GM12865 (cell line): ENCODE measurements around the gene PLA1A.
"Not testable (repeated sequence)": the region's sequence is repeated elsewhere in the genome, so short reads cannot be mapped to it uniquely, and the experiment has no call there.

Experiments
- DNase-seq: peaks from one replicate; pipeline ENCODE4 v3.0.0; 2010; ENCODE audit warnings: low read depth
- H3K4me3 ChIP-seq: 2 replicates; pipeline ENCODE4 v1.5.1; 2011; ENCODE audit warnings: mild to moderate bottlenecking, low read depth, low read length, control low read depth
- TF ChIP-seq, protein P1 (sequence below): IDR thresholded peaks from 2 replicates; pipeline ENCODE4 v1.5.1; 2011; ENCODE audit warnings: low read length, control low read depth, low read depth, inconsistent platforms; ENCODE audit not compliant: insufficient read depth; ENCODE audit errors: missing control alignments

PLA1A gene

DNA sequence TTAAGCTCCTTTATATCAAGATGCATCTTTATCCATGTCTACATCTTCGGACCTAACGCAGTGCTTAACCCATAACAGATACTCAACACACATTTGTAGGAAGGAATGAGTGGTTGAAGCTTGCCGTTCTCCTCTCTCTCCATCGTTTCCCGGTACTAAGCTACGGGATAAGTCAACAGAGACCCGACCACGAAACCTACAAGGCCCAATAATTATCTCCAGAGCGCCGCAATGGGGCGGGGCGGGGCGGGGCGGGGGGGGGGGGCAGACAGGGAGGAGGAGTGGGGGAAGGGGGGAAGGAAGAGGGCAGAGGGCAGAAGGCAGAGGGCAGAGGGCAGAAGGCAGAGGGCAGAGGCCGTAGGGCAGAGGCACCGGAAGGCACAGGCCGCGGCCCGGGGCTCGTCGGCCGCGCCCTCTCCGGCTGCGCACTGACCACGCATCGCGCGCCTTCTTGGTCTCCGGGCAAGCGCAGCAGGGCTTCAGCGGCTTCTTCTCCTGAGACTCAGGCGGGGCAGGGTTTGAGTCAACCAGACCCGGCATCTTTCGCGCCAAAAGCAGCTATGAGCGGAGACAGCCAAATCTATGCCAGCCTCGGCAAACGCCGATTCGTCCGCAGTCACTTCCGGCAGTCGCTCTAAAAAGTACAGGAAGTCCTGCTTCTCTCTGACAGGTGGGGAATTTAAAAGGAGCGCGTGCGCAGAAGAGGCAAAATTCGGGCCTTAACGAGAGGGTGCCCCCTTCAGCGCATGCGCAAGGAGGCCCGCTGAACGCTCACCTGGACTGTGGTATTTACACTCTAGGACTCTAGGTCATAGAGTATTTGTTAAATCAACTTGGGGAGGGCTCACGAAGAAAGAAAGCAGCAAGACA lies 79.3 kb downstream of the PLA1A start, which contains the start of gene COX17:
TSS of gene COX17 (minus strand) at position 636 of the 870 bp plus-strand sequence. CDS start at position 540, 96 bp downstream.
- peak within 1 kb of the TSS; percentile 85 for H3K4me3 ChIP-seq
- DNase-seq = peak; percentile 99
- TF ChIP-seq, protein P1, sequence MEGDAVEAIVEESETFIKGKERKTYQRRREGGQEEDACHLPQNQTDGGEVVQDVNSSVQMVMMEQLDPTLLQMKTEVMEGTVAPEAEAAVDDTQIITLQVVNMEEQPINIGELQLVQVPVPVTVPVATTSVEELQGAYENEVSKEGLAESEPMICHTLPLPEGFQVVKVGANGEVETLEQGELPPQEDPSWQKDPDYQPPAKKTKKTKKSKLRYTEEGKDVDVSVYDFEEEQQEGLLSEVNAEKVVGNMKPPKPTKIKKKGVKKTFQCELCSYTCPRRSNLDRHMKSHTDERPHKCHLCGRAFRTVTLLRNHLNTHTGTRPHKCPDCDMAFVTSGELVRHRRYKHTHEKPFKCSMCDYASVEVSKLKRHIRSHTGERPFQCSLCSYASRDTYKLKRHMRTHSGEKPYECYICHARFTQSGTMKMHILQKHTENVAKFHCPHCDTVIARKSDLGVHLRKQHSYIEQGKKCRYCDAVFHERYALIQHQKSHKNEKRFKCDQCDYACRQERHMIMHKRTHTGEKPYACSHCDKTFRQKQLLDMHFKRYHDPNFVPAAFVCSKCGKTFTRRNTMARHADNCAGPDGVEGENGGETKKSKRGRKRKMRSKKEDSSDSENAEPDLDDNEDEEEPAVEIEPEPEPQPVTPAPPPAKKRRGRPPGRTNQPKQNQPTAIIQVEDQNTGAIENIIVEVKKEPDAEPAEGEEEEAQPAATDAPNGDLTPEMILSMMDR = no peak

DNA sequence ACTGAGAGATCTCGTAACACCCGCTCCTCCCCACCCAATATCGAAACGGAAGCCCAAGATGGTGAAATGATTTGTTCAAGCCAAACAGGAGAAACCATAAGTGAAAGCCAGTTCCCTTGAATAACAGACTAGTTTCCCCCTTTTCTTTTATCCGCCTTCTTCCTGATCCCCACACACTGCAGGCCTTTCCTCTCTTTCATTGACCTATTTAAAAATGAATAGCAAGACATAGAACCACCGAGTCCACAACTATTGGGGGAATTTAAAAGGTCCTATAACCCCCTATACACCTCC lies 79.9 kb downstream of the PLA1A start:
- H3K4me3 ChIP-seq = peak overlapping the region; percentile 69
- TF ChIP-seq, protein P1 = no peak
- DNase-seq = no peak

DNA sequence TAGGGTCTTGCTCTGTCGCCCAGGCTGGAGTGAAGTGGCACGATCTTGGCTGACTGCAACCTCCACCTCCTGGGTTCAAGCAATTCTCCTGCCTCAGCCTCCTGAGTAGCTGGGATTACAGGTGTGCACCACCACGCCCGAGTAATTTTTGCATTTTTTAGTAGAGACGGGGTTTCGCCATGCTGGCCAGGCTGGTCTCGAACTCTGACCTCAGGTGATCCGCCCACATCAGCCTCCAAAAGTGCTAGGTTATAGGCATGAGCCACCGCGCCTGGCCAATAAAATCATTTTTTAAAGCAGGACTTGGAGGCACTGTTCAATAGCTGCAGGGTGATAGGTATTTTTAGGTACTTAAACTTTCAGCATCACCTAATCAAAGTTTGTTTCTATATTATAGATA lies 80.5 kb downstream of the PLA1A start:
- H3K4me3 ChIP-seq = peak overlapping the region; percentile 69
- DNase-seq = not testable (repeated sequence)
